GM18499 (cell line): Measurements from ENCODE around the gene CCDC88B.

ENCODE experiments used
- ATAC-seq: cut with Tn5 transposase; IDR thresholded peaks from one replicate; pipeline ENCODE4 v1.9.1; 2021; ENCODE audit warnings: moderate number of reproducible peaks; ENCODE audit not compliant: insufficient read depth, unreplicated experiment

The CCDC88B gene

GRCh38 chr11:64342869-64343745 is 3.1 kb downstream of the CCDC88B start:
- ATAC-seq: no peak

- no peak for ATAC-seq
Observed at GRCh38 chr11:64343767-64344559, 4.0 kb downstream of the CCDC88B start.

GRCh38 chr11:64344787-64345186 is 4.8 kb downstream of the CCDC88B start:
- no peak for ATAC-seq

GRCh38 chr11:64347193-64347867 is 7.3 kb downstream of the CCDC88B start:
- no peak for ATAC-seq

- no peak for ATAC-seq
Observed at GRCh38 chr11:64348383-64349024, 8.5 kb downstream of the CCDC88B start.

- ATAC-seq: no peak
Observed at GRCh38 chr11:64349025-64349387, 9.0 kb downstream of the CCDC88B start.

GRCh38 chr11:64349404-64349803 is 9.4 kb downstream of the CCDC88B start:
- ATAC-seq: no peak

GRCh38 chr11:64351136-64351631 is 11.2 kb downstream of the CCDC88B start:
- ATAC-seq: no peak

GRCh38 chr11:64352099-64352994 is 12.3 kb downstream of the CCDC88B start:
- ATAC-seq: no peak

- ATAC-seq: no peak
Observed at GRCh38 chr11:64352995-64353714, 13.2 kb downstream of the CCDC88B start.

GRCh38 chr11:64353715-64354506 is 13.9 kb downstream of the CCDC88B start:
- ATAC-seq: no peak

- no peak for ATAC-seq
Observed at GRCh38 chr11:64355078-64355940, 15.3 kb downstream of the CCDC88B start.

- ATAC-seq: no peak
Observed at GRCh38 chr11:64356498-64357411, 16.8 kb downstream of the CCDC88B start.

GRCh38 chr11:64357446-64357845 is 17.4 kb downstream of the CCDC88B start:
- no peak for ATAC-seq

- no peak for ATAC-seq
Observed at GRCh38 chr11:64357904-64358535, 18.0 kb downstream of the CCDC88B start.

- ATAC-seq: no peak
Observed at GRCh38 chr11:64358536-64358906, 18.5 kb downstream of the CCDC88B start.
